A549 treated with Mapracorat at 1 μM for 4 hours (cell line): ENCODE measurements around the gene HDC. TPM values are rescaled to one million over a fixed set of nuclear protein-coding genes. Genes with fewer than 3 reads are reported as not detected.

Experiments used
- total RNA-seq: library from RNA; stranded (reverse); fragments of 200-300 nt; extraction: Qiagen RNA extraction; gene quantifications from 5 replicates; pipeline ENCODE4 v1.2.3, GENCODE V29; 2022

HDC gene
- 0.08 to 0.10 TPM (median 0.08 TPM) in 3 of 5 replicates, not detected in the others for total RNA-seq

GRCh38 chr15:50265620-50266019 lies at the start of gene HDC:
HDC (minus strand) TSS chr15:50265726; CDS start chr15:50265623, 103 bp downstream.

Other genes starting within 250 kb of the HDC start
- gene ATP8B4, start 146.5 kb downstream of the HDC start, total RNA-seq: 0.57 to 1.7 TPM (median 0.90 TPM) in 5 replicates
- gene SLC27A2, start 83.5 kb downstream of the HDC start, total RNA-seq: 30.9 to 37.7 TPM (median 33.0 TPM) in 5 replicates
- gene GABPB1, start 89.5 kb upstream of the HDC start, total RNA-seq: 26.9 to 36.8 TPM (median 32.3 TPM) in 5 replicates
- 32.1 to 43.8 TPM (median 41.8 TPM) in 5 replicates for gene USP8, start 158.7 kb upstream of the HDC start, total RNA-seq